Fibroblast of mammary gland (primary cell): ENCODE results near the gene RAMP3.

Experiments used
- DNase-seq: peaks from one replicate; pipeline ENCODE4 v3.0.0-alpha.2; 2010; ENCODE audit warnings: low read depth
- H3K4me3 ChIP-seq: 2 replicates; pipeline ENCODE4 v1.5.1; 2011; ENCODE audit warnings: low read depth, mild to moderate bottlenecking, low read length, moderate library complexity; ENCODE audit not compliant: control insufficient read depth
- TF ChIP-seq, protein P1 (sequence below): conservative IDR thresholded peaks from 2 replicates; pipeline ENCODE4 v1.5.1; 2011; ENCODE audit warnings: low read depth, low read length, inconsistent platforms; ENCODE audit not compliant: control insufficient read depth, insufficient read depth

Gene RAMP3

DNA sequence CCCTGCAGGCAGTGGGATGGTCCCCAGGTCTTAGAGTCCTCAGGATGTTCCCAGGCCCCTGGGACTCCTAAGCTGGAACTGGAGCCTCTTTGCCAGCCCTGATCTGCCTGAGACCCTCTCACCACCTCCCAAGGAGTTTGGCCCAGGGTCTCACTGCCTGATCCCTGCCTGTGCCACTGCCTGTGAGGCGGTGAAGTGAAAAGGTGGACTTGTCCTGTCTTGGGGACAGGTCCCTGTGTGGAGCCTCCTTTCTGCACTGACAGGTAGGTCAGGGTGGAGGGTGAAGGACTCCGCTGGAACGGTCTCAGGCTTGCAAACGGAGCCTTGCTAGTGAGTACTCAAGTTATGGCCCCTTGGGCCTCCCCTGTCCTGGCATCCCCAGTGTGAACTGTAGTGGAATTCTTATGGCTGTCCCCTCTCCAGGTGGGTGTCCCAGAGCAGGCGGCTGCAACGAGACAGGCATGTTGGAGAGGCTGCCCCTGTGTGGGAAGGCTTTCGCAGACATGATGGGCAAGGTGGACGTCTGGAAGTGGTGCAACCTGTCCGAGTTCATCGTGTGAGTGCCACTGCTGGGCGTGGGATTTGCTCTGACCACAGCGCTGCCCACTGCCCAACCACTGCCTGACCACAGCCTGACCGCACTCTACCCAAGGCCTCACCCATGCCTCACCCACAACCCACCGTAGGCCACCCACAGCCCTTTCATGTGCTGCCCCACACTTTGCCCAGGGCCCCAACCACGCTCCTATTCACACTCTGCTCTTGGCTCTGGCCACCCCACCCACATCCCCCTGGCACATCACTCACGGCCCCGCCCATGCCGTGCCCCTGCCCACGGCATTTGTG is 19.5 kb downstream of the RAMP3 start:
- TF ChIP-seq, protein P1, sequence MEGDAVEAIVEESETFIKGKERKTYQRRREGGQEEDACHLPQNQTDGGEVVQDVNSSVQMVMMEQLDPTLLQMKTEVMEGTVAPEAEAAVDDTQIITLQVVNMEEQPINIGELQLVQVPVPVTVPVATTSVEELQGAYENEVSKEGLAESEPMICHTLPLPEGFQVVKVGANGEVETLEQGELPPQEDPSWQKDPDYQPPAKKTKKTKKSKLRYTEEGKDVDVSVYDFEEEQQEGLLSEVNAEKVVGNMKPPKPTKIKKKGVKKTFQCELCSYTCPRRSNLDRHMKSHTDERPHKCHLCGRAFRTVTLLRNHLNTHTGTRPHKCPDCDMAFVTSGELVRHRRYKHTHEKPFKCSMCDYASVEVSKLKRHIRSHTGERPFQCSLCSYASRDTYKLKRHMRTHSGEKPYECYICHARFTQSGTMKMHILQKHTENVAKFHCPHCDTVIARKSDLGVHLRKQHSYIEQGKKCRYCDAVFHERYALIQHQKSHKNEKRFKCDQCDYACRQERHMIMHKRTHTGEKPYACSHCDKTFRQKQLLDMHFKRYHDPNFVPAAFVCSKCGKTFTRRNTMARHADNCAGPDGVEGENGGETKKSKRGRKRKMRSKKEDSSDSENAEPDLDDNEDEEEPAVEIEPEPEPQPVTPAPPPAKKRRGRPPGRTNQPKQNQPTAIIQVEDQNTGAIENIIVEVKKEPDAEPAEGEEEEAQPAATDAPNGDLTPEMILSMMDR: no peak
- DNase-seq: no peak
- H3K4me3 ChIP-seq: no peak overlapping the region

DNA sequence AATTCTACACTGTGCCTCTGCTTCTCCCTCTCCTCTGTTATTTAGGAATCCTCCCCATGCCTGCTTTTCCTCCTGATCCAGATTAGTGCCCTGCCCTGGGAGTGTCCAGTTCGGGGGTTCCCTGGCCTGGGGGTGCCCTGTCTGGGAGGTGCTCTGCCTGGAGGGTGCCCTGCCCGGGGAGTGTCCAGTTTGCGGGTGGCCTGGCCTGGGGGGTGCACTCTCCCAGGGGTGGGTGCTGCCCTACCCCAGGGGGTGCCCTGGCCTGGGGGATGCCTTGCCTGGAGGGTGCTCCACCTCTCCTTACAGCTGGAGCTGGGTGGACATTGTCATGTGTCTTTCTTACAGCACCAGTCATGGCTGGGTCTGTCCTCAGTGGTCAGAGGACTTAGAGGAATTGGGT is 20.2 kb downstream of the RAMP3 start:
- H3K4me3 ChIP-seq: no peak overlapping the region
- DNase-seq: no peak
- TF ChIP-seq, protein P1: no peak

DNA sequence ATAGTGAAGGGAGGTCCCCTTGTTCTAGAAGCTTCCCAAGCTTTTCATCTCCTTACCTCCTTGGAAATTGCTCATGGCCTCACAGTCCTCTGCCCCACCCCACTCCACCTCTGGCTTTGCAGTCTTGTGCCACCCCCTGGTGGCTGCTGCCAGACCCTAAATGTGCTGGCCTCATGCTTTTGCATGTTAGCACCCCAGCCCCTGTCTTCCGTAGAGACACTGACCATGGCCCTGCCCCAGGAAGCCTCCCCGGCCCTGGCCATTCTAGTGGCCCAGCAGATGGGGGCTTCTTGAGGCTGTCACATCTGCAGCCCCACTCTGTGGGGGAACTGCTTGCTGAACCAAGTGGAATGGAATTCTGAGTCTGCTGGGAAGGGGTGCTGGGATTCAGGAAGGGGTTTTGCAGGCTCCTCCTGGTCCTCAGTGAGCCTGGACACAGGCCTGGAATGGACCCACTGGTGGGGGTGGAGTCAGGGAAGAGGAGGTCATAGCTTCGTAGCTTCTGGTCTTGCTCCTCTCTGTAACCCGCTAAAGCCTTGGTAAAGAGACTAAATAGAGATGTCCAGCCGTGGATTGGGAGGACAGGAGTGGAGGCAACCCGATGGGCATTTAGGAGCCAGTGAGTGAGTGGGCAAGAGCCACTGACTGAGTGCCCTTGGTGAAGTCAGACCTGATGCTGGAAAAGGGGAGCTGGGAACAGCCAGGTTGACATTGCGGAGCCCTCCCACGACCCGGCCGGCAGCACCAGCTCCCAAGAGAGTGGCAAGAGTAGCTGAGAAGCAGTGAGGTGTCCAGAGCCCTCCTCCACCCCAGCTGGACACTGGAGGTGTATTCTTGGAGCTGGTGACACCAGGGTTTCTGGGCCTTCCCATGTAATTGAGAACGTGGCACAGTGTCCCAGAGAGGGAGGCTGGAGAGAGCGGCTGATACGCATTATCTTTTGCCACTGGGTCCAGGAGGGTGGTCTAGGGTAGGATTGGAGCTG is 20.9 kb downstream of the RAMP3 start:
- TF ChIP-seq, protein P1: no peak

GRCh38 chr7:45179666-45180065 is 22.1 kb downstream of the RAMP3 start:
- H3K4me3 ChIP-seq: no peak overlapping the region
- TF ChIP-seq, protein P1: no peak
- no peak for DNase-seq

More for the DNA sequence above, 20.9 kb downstream of the RAMP3 start:
- no peak for DNase-seq
- no peak overlapping the region for H3K4me3 ChIP-seq

GRCh38 chr7:45180084-45180986 is 22.7 kb downstream of the RAMP3 start:
- TF ChIP-seq, protein P1: no peak
- DNase-seq: no peak
- no peak overlapping the region for H3K4me3 ChIP-seq
